ENCODE data around the gene SMG7.

The SMG7 gene

GRCh38 chr1:183484851-183485250 is 12.6 kb downstream of the SMG7 start:
- no peak overlapping the region for H3K4me3 ChIP-seq (ENCODE audit: low read depth, low read length)
- H3K4me1 ChIP-seq (ENCODE audit: control insufficient read depth, insufficient read depth, low read length, unreplicated experiment): peaks cover 22% of the 10 kb centered on the region
- peaks cover 97% of the 10 kb centered on the region for H3K79me2 ChIP-seq (ENCODE audit: control insufficient read depth, insufficient read depth, low read length, unreplicated experiment)
- no peak overlapping the region for H3K27ac ChIP-seq (ENCODE audit: low read depth, low read length)
- no peaks in the 10 kb centered on the region for H3K36me3 ChIP-seq (ENCODE audit: insufficient read depth, low read length)
- H3K27me3 ChIP-seq (ENCODE audit: insufficient read depth, low read length): no peaks in the 10 kb centered on the region
- H2AFZ ChIP-seq (ENCODE audit: low read length, unreplicated experiment): no peak overlapping the region

- Histone ChIP-seq H3K27ac (ENCODE audit: low read depth, low read length) (no peak overlapping the region), H3K79me2 (ENCODE audit: control insufficient read depth, insufficient read depth, low read length, unreplicated experiment) (peaks cover 90% of the 10 kb centered on the region), H3K4me1 (ENCODE audit: control insufficient read depth, insufficient read depth, low read length, unreplicated experiment) (no peaks in the 10 kb centered on the region), H3K4me3 (ENCODE audit: low read depth, low read length) (no peak overlapping the region), H3K27me3 (ENCODE audit: insufficient read depth, low read length) (no peaks in the 10 kb centered on the region), H3K36me3 (ENCODE audit: insufficient read depth, low read length) (no peaks in the 10 kb centered on the region), H2AFZ (ENCODE audit: low read length, unreplicated experiment) (no peak overlapping the region)
These were observed 15.6 kb downstream of the SMG7 start for GRCh38 chr1:183487674-183488442.

- peaks cover 4% of the 10 kb centered on the region for H3K4me1 ChIP-seq (ENCODE audit: control insufficient read depth, insufficient read depth, low read length, unreplicated experiment)
- H3K27me3 ChIP-seq (ENCODE audit: insufficient read depth, low read length): no peaks in the 10 kb centered on the region
- no peaks in the 10 kb centered on the region for H3K36me3 ChIP-seq (ENCODE audit: insufficient read depth, low read length)
- H3K4me3 ChIP-seq (ENCODE audit: low read depth, low read length): no peak overlapping the region
- peaks cover 78% of the 10 kb centered on the region for H3K79me2 ChIP-seq (ENCODE audit: control insufficient read depth, insufficient read depth, low read length, unreplicated experiment)
- H2AFZ ChIP-seq (ENCODE audit: low read length, unreplicated experiment): no peak overlapping the region
- no peak overlapping the region for H3K27ac ChIP-seq (ENCODE audit: low read depth, low read length)
These were observed 18.6 kb downstream of the SMG7 start for GRCh38 chr1:183490932-183491331.

GRCh38 chr1:183493540-183494245 is 21.4 kb downstream of the SMG7 start:
- Histone ChIP-seq H3K27ac (ENCODE audit: low read depth, low read length) (no peak overlapping the region), H3K36me3 (ENCODE audit: insufficient read depth, low read length) (no peaks in the 10 kb centered on the region), H3K4me3 (ENCODE audit: low read depth, low read length) (no peak overlapping the region)

GRCh38 chr1:183495420-183495819 is 23.1 kb downstream of the SMG7 start:
- Histone ChIP-seq H3K36me3 (ENCODE audit: insufficient read depth, low read length) (no peaks in the 10 kb centered on the region), H3K27me3 (ENCODE audit: insufficient read depth, low read length) (no peaks in the 10 kb centered on the region), H2AFZ (ENCODE audit: low read length, unreplicated experiment) (no peak overlapping the region), H3K4me1 (ENCODE audit: control insufficient read depth, insufficient read depth, low read length, unreplicated experiment) (peaks cover 4% of the 10 kb centered on the region), H3K27ac (ENCODE audit: low read depth, low read length) (no peak overlapping the region), H3K4me3 (ENCODE audit: low read depth, low read length) (no peak overlapping the region), H3K79me2 (ENCODE audit: control insufficient read depth, insufficient read depth, low read length, unreplicated experiment) (peaks cover 74% of the 10 kb centered on the region)

More at GRCh38 chr1:183493540-183494245, 21.4 kb downstream of the SMG7 start:
- Histone ChIP-seq H3K27me3 (ENCODE audit: insufficient read depth, low read length) (no peaks in the 10 kb centered on the region), H3K4me1 (ENCODE audit: control insufficient read depth, insufficient read depth, low read length, unreplicated experiment) (peaks cover 4% of the 10 kb centered on the region), H3K79me2 (ENCODE audit: control insufficient read depth, insufficient read depth, low read length, unreplicated experiment) (peaks cover 77% of the 10 kb centered on the region), H2AFZ (ENCODE audit: low read length, unreplicated experiment) (no peak overlapping the region)

GRCh38 chr1:183497218-183497617 is 24.9 kb downstream of the SMG7 start:
- H3K36me3 ChIP-seq (ENCODE audit: insufficient read depth, low read length): no peaks in the 10 kb centered on the region
- peaks cover 74% of the 10 kb centered on the region for H3K79me2 ChIP-seq (ENCODE audit: control insufficient read depth, insufficient read depth, low read length, unreplicated experiment)
- no peak overlapping the region for H3K27ac ChIP-seq (ENCODE audit: low read depth, low read length)
- no peaks in the 10 kb centered on the region for H3K27me3 ChIP-seq (ENCODE audit: insufficient read depth, low read length)
- H2AFZ ChIP-seq (ENCODE audit: low read length, unreplicated experiment): no peak overlapping the region
- H3K4me3 ChIP-seq (ENCODE audit: low read depth, low read length): no peak overlapping the region
- peaks cover 4% of the 10 kb centered on the region for H3K4me1 ChIP-seq (ENCODE audit: control insufficient read depth, insufficient read depth, low read length, unreplicated experiment)

- no peaks in the 10 kb centered on the region for H3K36me3 ChIP-seq (ENCODE audit: insufficient read depth, low read length)
- H3K27ac ChIP-seq (ENCODE audit: low read depth, low read length): no peak overlapping the region
- H3K79me2 ChIP-seq (ENCODE audit: control insufficient read depth, insufficient read depth, low read length, unreplicated experiment): peaks cover 76% of the 10 kb centered on the region
- H3K4me1 ChIP-seq (ENCODE audit: control insufficient read depth, insufficient read depth, low read length, unreplicated experiment): peaks cover 2% of the 10 kb centered on the region
- no peak overlapping the region for H2AFZ ChIP-seq (ENCODE audit: low read length, unreplicated experiment)
- H3K27me3 ChIP-seq (ENCODE audit: insufficient read depth, low read length): no peaks in the 10 kb centered on the region
- no peak overlapping the region for H3K4me3 ChIP-seq (ENCODE audit: low read depth, low read length)
These were observed 26.2 kb downstream of the SMG7 start for GRCh38 chr1:183498342-183498991.

- Histone ChIP-seq H3K79me2 (ENCODE audit: control insufficient read depth, insufficient read depth, low read length, unreplicated experiment) (peaks cover 66% of the 10 kb centered on the region), H2AFZ (ENCODE audit: low read length, unreplicated experiment) (no peak overlapping the region), H3K4me1 (ENCODE audit: control insufficient read depth, insufficient read depth, low read length, unreplicated experiment) (no peaks in the 10 kb centered on the region), H3K4me3 (ENCODE audit: low read depth, low read length) (no peak overlapping the region), H3K36me3 (ENCODE audit: insufficient read depth, low read length) (no peaks in the 10 kb centered on the region; the same call in 1 of the 2 replicates), H3K27ac (ENCODE audit: low read depth, low read length) (no peak overlapping the region), H3K27me3 (ENCODE audit: insufficient read depth, low read length) (no peaks in the 10 kb centered on the region)
These were observed 33.3 kb downstream of the SMG7 start for GRCh38 chr1:183505454-183506089.

- no peak overlapping the region for H3K4me3 ChIP-seq (ENCODE audit: low read depth, low read length)
- no peak overlapping the region for H2AFZ ChIP-seq (ENCODE audit: low read length, unreplicated experiment)
- no peak overlapping the region for H3K27ac ChIP-seq (ENCODE audit: low read depth, low read length)
- no peaks in the 10 kb centered on the region; the same call in 1 of the 2 replicates for H3K36me3 ChIP-seq (ENCODE audit: insufficient read depth, low read length)
- H3K79me2 ChIP-seq (ENCODE audit: control insufficient read depth, insufficient read depth, low read length, unreplicated experiment): peaks cover 67% of the 10 kb centered on the region
- H3K27me3 ChIP-seq (ENCODE audit: insufficient read depth, low read length): no peaks in the 10 kb centered on the region
- no peaks in the 10 kb centered on the region for H3K4me1 ChIP-seq (ENCODE audit: control insufficient read depth, insufficient read depth, low read length, unreplicated experiment)
These were observed 34.3 kb downstream of the SMG7 start for GRCh38 chr1:183506561-183506960.

GRCh38 chr1:183508694-183509093 is 36.4 kb downstream of the SMG7 start:
- Histone ChIP-seq H3K4me3 (ENCODE audit: low read depth, low read length) (no peak overlapping the region), H3K27ac (ENCODE audit: low read depth, low read length) (no peak overlapping the region), H3K4me1 (ENCODE audit: control insufficient read depth, insufficient read depth, low read length, unreplicated experiment) (no peaks in the 10 kb centered on the region), H3K79me2 (ENCODE audit: control insufficient read depth, insufficient read depth, low read length, unreplicated experiment) (peaks cover 57% of the 10 kb centered on the region), H3K36me3 (ENCODE audit: insufficient read depth, low read length) (no peaks in the 10 kb centered on the region; the same call in 1 of the 2 replicates), H2AFZ (ENCODE audit: low read length, unreplicated experiment) (no peak overlapping the region), H3K27me3 (ENCODE audit: insufficient read depth, low read length) (no peaks in the 10 kb centered on the region)
